HG02884 (cell line): ENCODE results near the gene ACP1.

ENCODE experiments used
- ATAC-seq: cut with Tn5 transposase; IDR thresholded peaks from one replicate; pipeline ENCODE4 v1.9.1; 2021; ENCODE audit warnings: mild to moderate bottlenecking, moderate library complexity; ENCODE audit not compliant: unreplicated experiment

ACP1 gene

GRCh38 chr2:279956-280649 is 15.4 kb downstream of the ACP1 start:
- no peak for ATAC-seq

- ATAC-seq: no peak
These were observed 15.9 kb downstream of the ACP1 start for GRCh38 chr2:280650-281110.

DNA sequence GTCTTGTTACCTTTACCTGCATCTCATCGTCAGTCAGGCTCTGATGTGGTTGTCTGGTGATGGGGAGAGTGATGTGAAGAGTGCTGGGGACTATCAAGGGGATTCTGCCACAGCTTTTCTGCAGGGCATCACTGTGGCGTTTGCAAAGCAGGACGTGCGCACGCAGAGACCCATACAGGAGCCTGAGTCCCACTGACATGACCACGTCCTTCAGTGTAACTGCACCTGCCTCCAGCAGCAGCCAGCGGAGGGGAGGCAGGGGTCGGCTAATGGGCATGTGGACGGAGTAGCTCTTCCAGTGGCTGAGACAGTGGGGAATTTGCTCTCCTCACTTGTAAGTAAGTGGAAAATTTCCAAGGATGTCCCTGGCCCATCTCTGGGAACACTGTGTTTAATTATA is 16.6 kb downstream of the ACP1 start:
- ATAC-seq: no peak

DNA sequence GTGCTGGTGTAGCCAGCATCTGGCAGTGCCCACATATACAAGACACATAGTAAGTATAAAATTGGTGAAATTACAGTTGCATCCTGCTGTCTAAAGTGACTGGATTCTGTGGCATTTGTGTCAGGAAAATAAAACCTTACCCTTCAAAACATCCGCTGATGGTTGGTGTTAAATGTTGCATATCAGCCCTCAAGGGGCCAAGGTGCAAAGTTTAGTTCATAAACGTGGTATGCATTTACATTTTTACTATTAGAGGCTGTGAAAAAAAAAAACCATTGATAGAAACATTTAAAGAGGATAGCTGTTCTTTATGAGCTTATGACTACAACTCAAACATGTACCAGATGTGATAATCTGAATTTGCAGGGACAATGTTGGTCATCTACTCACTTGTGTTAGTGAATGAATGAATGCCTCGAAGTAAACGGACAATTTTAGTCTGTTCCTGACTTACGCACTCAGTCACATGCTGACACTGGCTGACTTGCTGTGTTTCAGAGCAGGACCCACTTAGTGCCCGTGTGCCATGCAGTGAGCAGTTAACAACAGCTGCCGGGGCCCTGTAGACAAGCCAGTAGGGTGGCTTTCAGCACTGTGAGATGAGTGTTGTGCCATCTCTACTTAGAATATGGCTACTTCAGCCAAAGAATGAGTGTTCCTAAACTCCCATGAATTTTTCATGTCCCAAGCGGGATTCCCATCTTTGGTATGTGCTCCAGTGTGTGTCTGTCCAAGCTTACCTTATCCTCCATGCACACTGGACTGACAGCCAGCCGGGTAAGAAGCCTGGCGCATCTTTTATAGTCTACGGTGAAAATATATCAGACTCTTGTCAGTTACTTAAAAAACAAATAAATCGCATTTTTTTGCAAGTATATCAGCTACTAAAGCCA is 17.9 kb downstream of the ACP1 start:
- no peak for ATAC-seq

GRCh38 chr2:283996-284794 is 19.4 kb downstream of the ACP1 start:
- no peak for ATAC-seq

DNA sequence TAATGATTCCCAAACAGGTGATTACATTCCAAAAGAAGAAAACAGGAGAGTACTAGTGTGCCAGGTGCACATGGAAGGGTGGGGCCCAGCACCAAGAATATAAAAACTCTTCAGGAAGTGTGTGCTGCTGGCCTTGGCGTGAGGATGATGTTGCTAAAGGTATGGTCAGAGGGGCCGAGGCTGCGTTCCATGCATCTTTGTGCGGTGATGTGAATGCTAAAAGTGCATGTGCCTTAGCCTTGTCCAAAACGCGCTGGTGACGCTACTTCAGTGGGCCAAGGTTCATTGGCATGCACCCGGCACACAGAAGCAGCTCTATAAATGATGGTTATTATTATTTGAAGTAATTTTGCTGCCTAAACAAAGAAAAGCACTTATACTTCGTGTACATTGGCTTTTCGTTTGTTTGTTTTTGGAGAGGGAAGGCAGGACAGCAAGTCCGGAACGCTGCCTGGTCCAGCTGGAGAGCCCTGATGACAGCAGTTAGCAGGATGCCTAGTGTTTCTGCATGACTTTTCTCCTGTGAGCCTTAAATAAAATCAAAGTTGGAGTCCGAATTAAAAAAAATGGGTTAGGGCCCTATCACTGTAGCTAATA is 20.2 kb downstream of the ACP1 start:
- no peak for ATAC-seq

GRCh38 chr2:285531-285930 is 20.8 kb downstream of the ACP1 start:
- no peak for ATAC-seq

- ATAC-seq: no peak
These were observed 21.3 kb downstream of the ACP1 start for GRCh38 chr2:286035-286434.

GRCh38 chr2:286774-287392 is 22.1 kb downstream of the ACP1 start:
- no peak for ATAC-seq

DNA sequence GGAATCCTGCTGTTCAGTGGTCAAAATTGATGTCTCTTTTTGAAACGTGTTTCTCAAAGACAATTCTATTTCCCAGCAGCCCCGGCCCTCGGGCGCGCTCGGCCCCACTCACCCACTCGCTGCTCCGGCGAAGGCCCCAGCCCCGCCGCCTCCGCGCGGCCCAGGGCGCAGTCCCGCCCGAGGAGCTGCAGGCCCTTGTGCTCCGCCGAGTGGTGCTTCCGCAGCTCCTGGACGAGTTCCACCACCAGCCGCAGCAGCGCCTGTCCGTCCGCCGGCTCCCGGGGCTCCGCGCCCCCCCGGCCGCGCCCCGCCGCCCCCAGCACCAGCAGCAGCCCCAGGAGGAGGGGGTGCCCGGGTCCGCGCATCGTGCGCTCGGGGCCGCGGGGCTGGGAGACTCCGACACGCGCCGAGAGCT is 22.7 kb downstream of the ACP1 start:
- ATAC-seq: no peak

GRCh38 chr2:287911-288757 is 23.4 kb downstream of the ACP1 start, which contains the start of gene ALKAL2:
ALKAL2 (minus strand) TSS chr2:288091; CDS start chr2:287835, 256 bp downstream.
- no peak for ATAC-seq

- ATAC-seq: no peak
These were observed 24.1 kb downstream of the ACP1 start for GRCh38 chr2:288758-289361.

GRCh38 chr2:289362-290089 is 24.8 kb downstream of the ACP1 start:
- no peak for ATAC-seq

DNA sequence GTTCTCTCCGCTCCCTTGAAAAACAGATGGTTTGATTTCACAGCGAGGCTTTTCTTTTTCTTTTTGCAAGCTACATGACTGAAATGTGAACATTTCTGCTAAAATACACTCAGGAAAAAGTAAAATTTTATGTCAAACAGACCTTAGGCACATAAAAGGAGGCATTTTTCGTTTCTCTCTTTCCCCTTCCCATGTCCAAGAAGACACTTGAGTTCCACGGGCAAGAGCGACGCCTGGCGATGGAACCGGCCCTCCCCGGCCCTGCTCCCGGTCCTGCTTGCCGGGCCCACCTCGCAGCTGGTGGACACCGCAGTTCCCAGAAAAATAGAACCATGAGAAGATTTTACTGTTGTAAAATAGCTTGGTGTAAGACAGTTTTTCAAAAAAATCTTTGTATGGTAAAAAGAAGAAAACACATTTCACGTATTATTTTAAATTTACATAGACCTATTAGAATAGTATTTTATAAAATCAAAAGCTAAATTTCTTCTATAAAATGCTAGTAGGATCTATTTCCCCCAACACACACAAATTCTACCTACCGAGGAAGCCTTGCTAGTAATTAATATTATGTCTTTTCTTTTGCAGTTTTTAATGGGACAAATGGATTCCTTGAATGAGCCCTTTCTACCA is 25.5 kb downstream of the ACP1 start:
- no peak for ATAC-seq

- ATAC-seq: no peak
These were observed 30.3 kb downstream of the ACP1 start for GRCh38 chr2:295090-295489.

- no peak for ATAC-seq
These were observed 31.6 kb downstream of the ACP1 start for GRCh38 chr2:296354-296753.

DNA sequence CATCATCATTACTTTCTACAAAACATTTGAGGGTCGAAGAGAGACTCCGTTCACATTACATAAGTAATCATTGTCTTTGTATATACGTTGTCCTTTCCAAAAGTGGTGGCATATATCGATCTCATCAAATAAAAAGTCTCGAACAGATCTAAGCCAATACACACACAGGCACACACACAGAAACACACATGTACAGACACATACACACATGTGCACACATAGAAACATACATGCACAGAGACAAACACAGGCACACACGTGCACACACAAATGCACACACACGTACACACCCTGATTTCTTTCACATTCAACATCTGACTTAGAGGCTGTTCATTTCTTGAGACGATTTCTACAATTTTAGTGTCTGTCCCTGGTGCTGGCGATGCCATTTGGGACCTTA is 40.6 kb downstream of the ACP1 start:
- ATAC-seq: no peak
